ENCODE data around the gene QSOX2. TPM values are rescaled to one million over a fixed set of nuclear protein-coding genes. Genes with fewer than 3 reads are reported as not detected.

Gene QSOX2
- total RNA-seq, 1 experiment from 2014 or later, result 34.6 TPM

- BruUV-seq (replicated peaks), result no TSS peak
- TF ChIP-seq ZNF274 (IDR thresholded peaks at IDR 0.05; ENCODE audit: low read depth, low read length) (no peak), ZBTB33 (IDR thresholded peaks at IDR 0.05; ENCODE audit: extremely low read depth, insufficient replicate concordance, low read length) (no peak), SP1 (IDR thresholded peaks at IDR 0.05; ENCODE audit: low read depth) (no peak), EZH2phosphoT487 (IDR thresholded peaks at IDR 0.05; ENCODE audit: borderline replicate concordance) (no peak), CBX3 (IDR thresholded peaks at IDR 0.05; ENCODE audit: low read depth) (no peak), POLR2AphosphoS5 (IDR thresholded peaks at IDR 0.05; ENCODE audit: low read depth, low read length) (no peak), CEBPB (IDR thresholded peaks at IDR 0.05; ENCODE audit: low read depth) (no peak), POLR2A (IDR thresholded peaks at IDR 0.05; ENCODE audit: borderline replicate concordance, extremely low read depth, insufficient read depth, insufficient read length) (no peak), REST (IDR thresholded peaks at IDR 0.05; ENCODE audit: low read depth) (no peak), MAX (IDR thresholded peaks at IDR 0.05) (no peak), TCF7L2 (IDR thresholded peaks at IDR 0.05; ENCODE audit: borderline replicate concordance, extremely low read depth, insufficient read depth, insufficient read length) (no peak), JUND (IDR thresholded peaks at IDR 0.05) (no peak), ZFX (IDR thresholded peaks at IDR 0.05) (no peak), SRF (IDR thresholded peaks at IDR 0.05; ENCODE audit: low read depth) (no peak), ATF3 (IDR thresholded peaks at IDR 0.05) (no peak)
- Histone ChIP-seq H3K9me2 (ENCODE audit: insufficient read depth) (no peaks in the 10 kb centered on the region), H3K9ac (ENCODE audit: low read length) (no peak overlapping the region), H3K4me2 (ENCODE audit: low read length) (no peak overlapping the region), H3K27me3 (ENCODE audit: insufficient read depth, low read length) (no peaks in the 10 kb centered on the region), H3K9me3 (ENCODE audit: control insufficient read depth in 1 of 2, insufficient read depth in 1 of 2, low read depth in 1 of 2, low read length in 2 of 2) (no peaks in the 10 kb centered on the region), H3K36me3 (ENCODE audit: control insufficient read depth in 1 of 2, insufficient read depth in 2 of 2, low read length in 2 of 2) (peaks cover 2 to 27% of the 10 kb centered on the region in 2 experiments; a peak in 3 of 4 replicates), H4K20me1 (ENCODE audit: insufficient read depth) (no peaks in the 10 kb centered on the region), H2AFZ (ENCODE audit: low read depth, low read length, poor library complexity, severe bottlenecking) (no peak overlapping the region), H3K4me1 (ENCODE audit: control insufficient read depth in 1 of 2, insufficient read depth in 2 of 2, low read length in 2 of 2) (peaks cover 19 to 39% of the 10 kb centered on the region in 2 experiments), H3K27ac (ENCODE audit: low read depth, low read length) (no peak overlapping the region), H3K4me3 (replicated peaks in 1 of 2; ENCODE audit: low read depth in 1 of 2, low read length in 2 of 2) (no peak overlapping the region), H3K79me2 (ENCODE audit: insufficient read depth, low read length) (peaks cover 94% of the 10 kb centered on the region)
- no peak for ATAC-seq
- intact Hi-C loops (cut with micrococcal nuclease), result no loop called here
- ChIA-PET POLR2A (no interaction called here), CTCF (no interaction called here), RAD21 (ENCODE audit: low non-redundant PET in 1 of 2, low total read pairs in 2 of 2, uncharacterized antibody in 2 of 2, unreplicated experiment in 2 of 2) (no interaction called here)
- DNase-seq (ENCODE audit: low read depth, low spot score), result no peak
These were observed 13.9 kb downstream of the QSOX2 start for GRCh38 chr9:136231478-136232297.
